Frontal cortex (tissue), 4 donors: Measurements from ENCODE around the gene SRP54. TPM values are rescaled to one million over a fixed set of nuclear protein-coding genes. Genes with fewer than 3 reads are reported as not detected.
A peak's percentile ranks its signal among the peaks of the same experiment; 100 is the strongest.
"Not testable (repeated sequence)": the region's sequence is repeated elsewhere in the genome, so short reads cannot be mapped to it uniquely, and the experiment has no call there.

Experiments used
- DNase-seq, 2 donors: peaks; one replicate each; pipeline ENCODE4 v3.0.0; 2012; ENCODE audit warnings: low spot score in 2 of 2
- FAIRE-seq: peaks from 2 replicates; lab custom pipeline; 2012; peaks lifted over from hg19 to GRCh38; lab: Jason Lieb, UNC
- total RNA-seq: library from RNA; depleted of rRNA; stranded (reverse); fragments of >200 nt; gene quantifications from one replicate; pipeline ENCODE4 v1.2.3, GENCODE V29; 2014
- donor health status: control.
- donor health status: control.
- donor health status: control.

The SRP54 gene
- 63.6 TPM for total RNA-seq

DNA sequence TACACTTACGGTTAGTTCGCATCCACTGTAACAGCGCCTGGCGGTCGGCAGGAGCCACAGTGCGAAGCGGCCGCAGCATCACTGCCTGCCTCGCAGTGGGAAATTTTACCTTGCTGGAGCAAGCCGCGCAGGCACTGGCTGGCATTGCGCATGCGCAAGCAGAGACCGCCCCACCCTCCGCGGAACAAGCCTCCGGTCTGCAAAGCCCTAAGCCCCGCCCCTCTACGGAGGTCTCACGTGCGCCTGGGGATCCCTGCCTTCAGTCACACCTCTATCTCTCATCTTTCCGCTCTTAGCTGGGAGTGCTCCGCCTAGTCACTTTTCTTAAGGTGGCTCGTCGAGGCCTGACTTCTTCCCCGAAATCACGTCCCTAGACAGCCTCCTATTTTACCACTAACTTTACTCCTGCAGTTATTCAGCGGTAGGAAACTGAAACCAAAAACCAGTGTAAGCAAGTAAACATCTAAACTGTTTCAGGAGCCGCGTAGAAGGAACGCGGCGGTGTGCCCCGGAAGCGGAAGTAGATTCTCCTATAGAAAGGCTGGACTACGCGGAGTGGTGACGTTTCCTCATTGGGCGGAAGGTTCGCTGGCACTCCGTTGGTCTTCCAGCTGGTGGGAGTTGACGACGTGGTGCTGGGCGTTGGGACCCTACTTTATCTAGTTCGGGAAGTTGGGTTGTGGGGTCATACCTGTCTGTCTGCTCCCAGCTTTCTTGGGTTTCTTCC lies at the start of gene SRP54:
TSS of gene SRP54 (plus strand) at position 572 of the 727 bp plus-strand sequence. CDS start 13,718 bp downstream, outside the sequence.
- FAIRE-seq (no peak), DNase-seq (peak; percentile 65 to 86)

DNA sequence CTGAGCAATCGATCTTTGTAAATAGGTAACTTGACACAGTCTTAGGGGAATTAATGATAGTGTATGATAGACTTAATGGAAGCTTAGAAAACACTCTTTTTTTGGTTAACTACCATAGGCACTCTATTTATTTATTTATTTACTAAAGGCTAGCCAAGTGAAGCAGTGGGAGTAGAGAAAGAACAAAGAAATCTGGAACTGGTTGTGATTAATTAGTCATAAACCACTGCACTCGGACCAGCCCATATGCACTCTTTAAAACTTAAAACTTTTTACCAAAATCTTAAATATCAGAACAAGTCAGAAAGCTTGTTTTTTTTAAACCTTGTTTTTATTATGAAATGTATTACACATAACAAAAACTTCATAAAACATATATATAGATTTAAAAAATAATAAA lies 49.5 kb upstream of the SRP54 start:
- FAIRE-seq (no peak), DNase-seq (no peak)

DNA sequence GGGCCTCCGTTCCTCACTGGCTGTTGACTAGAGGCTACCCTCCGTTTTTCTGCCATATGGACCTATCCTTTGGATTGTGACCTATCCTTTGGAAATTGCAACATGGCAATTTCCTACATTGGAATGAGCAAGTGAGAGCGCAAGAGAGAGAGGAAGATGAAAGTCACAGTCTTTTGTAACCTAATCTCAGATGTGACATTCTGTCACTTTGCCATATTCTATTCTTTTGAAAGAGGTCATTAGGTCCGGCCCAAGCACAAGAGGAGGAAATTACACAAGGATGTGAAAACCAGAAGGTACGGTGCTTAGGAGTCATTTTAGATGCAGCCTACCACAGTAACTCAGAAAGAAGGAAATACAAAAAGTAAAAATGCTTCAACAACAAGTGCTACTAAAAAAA lies 47.3 kb upstream of the SRP54 start:
- FAIRE-seq (no peak), DNase-seq (no peak)

DNA sequence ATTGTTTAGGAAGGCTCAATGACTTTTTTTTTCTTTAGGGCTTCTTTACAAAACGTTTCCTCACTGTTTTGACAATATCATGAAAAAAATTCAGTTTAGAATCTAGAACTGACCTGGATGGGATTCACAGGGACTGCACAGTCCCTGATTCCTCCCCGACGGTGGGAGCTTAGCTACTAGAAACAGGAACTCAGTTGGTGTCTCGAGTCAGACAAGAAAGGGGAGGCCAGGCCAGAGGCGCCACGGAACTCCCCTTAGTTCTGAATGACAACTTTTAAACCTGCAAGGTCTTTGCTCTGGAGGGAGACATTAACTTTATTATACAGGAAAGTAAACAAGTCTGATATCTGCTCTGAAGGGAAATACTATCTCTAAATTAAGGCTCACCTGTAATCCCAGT lies 45.4 kb upstream of the SRP54 start:
- FAIRE-seq = no peak
- DNase-seq = no peak

DNA sequence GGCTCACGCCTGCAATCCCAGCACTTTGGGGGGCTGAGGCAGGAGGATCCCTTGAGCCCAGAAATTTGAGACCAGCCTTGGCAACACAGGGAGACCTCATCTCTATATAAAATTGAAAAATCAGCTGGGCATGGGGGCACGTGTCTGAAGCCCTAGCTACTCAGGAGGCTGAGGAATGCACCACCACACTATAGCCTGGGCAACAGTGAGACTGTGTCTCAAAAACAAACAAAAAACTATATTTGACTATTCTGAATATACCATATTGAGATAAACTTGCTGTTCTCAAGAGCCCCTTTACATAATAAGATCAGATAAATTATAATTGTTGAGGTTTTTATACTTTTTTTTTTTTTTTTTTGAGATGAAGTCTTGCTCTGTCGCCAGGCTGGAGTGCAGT lies 44.9 kb upstream of the SRP54 start:
- FAIRE-seq = no peak
- DNase-seq = no peak

DNA sequence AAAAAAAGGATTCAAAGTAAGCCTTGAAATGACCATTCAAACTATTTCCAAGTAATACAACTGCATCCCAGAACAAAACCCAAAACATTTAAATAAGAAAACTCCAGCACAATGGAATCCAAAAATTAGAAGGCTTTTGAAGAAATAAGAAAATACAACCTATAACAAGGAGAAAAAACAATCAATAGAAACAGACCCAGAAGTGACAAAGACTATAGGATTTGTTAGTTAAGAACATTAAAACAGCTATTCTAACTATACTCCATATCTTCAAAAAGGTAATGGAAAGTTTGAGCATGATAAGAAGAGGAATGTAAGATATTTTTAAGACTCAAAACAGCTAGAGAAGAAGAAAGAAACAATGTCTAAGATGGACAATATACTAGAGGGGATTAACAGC lies 39.3 kb upstream of the SRP54 start:
- no peak for DNase-seq
- FAIRE-seq = no peak

DNA sequence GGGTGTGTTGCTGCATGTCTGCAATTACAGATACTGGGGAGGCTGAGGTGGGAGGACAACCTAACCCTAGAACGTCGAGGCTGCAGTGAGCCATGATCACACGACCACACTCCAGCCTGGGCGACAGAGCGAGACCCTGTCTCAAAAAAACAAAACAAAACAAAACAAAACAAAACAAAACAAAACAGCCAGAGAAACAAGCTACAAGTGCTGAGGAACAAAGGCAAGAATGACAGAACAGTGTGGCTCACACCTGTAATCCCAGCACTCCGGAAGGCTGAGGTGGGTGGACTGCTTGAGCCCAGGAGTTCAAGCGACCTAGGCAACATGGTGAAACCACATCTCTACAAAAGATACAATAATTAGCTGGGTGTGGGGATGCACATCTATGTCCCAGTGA lies 38.0 kb upstream of the SRP54 start:
- no peak for DNase-seq
- no peak for FAIRE-seq

DNA sequence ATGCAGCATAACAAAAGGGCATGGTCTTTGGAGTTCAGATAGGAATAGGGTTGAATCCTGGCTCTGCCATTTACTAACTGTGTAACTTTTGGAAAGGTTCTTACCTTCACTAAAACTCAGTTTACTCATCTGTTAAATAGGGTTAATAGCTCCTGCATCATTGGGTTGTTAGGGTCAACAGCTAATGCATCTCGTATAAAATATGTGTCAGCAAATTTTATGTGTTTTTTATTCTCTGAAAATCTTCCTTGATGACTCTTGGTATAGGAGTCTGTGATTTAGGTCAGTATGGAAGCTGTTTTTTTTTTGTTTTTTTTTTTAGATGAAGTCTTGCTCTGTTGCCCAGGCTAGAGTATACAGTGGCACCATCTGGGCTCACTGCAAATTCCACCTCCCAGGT lies 36.1 kb upstream of the SRP54 start:
- FAIRE-seq (no peak), DNase-seq (no peak)

DNA sequence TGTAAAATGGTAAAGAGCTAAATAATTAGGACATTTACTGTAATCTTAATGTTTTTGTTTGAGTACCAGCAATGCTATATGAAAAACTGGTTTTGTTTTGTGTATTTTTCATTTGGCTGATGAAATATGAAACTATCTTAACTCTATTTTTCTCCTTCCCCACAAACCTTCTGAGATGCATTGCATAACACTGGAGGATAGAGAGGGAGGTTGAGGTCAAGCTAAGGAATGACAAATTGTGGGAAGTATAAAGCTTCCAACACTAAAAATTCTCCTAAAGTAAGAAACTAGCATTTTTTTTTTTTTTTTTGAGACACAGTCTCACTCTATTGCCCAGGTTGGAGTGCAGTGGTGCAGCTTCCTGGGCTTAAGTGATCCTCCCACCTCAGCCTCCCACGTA lies 31.5 kb upstream of the SRP54 start:
- DNase-seq (no peak), FAIRE-seq (no peak)

DNA sequence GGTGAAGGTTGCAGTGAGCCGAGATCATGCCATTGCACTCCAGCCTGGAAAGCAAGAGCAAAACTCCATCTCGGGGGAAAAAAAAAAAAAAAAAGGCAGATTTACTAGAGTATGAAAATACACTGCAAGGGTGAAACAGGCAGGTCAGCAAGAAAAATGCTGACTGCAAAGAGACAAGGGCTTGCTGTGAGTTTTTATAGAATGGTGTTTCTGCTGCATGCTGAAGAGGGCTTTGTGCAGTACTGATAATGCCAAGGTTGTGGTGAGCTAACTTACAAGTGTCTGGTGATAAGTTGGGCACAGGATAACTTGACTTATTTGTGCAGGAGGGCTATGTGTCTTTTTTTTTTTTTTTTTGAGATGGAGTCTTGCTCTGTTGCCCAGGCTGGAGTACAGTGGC lies 25.9 kb upstream of the SRP54 start:
- FAIRE-seq = no peak

DNA sequence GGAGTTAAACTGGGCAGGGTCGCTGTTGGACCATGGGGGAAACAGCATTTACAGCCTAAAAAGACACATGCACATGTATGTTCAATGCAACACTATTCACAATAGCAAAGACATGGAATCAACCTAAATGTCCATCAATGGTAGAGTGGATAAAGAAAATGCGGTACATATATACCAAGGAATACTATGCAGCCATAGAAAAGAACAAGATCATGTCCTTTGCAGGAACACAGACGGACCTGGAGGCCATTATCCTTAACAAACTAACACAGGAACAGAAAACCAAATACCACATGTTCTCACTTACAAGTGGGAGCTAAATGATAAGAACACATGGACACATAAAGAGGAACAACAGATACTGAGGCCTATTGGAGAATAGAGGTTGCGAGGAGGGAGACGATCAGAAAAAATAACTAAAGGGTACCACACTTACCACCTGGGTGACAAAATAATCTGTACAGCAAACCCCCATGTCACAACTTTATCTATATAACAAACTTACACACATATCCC lies 25.0 kb upstream of the SRP54 start:
- no peak for FAIRE-seq

More for the DNA sequence above, 25.9 kb upstream of the SRP54 start:
- DNase-seq = no peak

DNA sequence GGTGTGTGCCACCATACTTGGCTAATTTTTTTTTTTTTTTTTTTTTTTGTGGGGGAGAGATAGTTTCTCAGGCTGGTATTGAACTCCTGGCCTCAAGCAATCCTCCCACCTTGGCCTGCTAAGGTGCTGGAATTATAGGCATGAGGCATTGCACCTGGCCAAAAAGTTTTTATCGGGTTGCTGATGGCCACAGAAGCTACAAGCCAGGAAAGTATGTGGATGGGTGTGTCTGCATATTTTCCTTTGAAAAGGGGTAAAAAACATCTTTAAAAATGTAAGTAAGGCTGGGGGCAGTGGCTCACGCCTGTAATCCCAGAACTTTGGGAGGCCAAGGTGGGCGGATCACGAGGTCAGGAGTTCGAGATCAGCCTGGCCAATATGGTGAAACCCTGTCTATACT lies 20.7 kb upstream of the SRP54 start:
- not testable (repeated sequence) for DNase-seq

More for the DNA sequence above, 25.0 kb upstream of the SRP54 start:
- no peak for DNase-seq

DNA sequence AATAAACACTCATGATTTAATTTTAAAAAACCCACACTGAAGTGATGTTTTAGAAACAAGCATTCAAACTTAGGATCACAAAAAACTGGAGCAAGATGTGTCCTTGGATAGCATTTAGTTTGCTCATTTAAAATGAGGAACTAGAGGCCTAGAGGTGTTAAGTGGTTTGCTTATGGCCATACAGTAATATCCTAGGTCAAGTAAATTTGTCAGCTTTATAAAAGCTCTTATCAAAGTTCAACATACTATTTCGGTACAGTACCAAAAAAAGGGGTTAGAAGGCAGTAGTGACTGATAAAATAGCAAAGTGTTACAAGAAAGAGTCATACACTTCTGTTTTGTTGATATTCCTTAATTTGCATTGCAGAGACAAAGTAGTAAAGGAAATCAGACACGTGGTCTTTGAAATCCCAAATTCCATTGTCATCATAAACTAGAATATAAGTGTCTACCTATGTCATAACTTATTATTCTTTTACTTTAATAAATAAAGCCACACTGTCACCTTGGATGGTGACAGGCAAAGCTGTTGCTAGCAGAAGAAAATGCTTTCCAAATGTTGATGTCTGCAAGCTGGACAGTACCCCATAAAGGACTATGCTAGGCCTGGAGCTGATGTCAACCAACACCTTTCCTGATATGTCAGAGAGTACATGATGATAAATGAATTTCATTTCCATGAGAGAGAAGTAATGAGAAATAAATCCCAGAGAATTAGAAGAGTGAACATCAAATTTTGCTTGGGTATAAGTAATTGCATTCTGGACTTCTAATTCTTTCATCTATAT lies 17.6 kb upstream of the SRP54 start:
- no peak for FAIRE-seq
- DNase-seq = no peak

More for the DNA sequence above, 20.7 kb upstream of the SRP54 start:
- not testable (repeated sequence) for FAIRE-seq

DNA sequence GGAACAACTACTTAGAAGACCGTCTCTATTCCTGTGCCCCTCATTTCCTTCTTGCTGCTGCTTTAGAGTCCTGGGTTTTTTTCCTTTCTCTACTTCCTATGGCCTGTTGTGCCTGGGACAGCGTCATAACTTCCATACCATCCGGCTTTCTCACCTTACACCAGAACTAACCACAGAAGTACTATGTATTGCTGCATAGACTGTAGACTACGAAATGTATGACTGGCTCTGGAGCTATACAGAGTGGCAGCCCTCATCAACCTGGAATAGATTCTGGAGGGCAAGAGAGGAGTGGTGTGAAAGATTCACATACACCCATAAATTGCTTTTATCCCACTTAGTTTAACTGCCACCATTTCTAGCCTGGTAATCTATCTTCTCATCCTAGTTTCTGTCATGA lies 16.9 kb upstream of the SRP54 start:
- FAIRE-seq = no peak

DNA sequence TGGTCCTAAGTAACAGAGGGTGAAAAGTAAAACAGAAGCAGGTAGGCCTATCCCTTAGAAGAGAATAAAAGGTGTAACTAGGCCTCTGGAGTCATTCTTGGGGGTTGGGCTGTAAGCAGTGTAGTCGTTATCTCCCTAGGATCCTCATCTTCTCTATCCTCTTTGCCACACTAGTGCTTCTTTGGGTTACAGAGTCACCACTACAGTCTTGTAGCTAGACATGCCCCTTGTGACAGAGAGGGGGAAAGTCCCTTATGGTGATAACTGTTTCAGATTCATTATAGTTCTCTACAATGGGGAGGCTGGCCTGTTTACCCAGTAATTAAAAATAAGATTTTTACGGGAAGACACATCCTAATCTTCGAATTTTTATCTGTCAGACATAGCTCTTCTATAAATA lies 16.4 kb upstream of the SRP54 start:
- FAIRE-seq (no peak), DNase-seq (no peak)

More for the DNA sequence above, 16.9 kb upstream of the SRP54 start:
- no peak for DNase-seq

DNA sequence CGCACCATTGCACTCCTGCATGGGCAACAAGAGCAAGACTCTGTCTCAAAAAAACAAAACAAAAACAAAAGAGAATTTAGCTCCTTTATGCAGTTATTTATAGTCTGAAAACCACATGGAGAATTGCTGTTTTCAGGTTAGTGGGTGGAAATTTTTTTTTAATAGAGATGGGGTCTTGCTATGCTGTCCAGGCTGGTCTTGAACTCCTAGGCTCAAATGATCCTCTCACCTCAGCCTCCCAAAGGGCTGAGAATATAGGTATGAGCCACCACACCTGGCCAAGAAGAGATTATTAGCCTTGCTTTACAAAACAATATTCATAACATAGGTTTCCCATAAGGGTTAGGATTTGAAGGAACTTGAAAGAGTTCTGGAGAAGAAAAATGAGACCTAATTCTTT lies 12.1 kb upstream of the SRP54 start:
- DNase-seq (no peak), FAIRE-seq (no peak)

DNA sequence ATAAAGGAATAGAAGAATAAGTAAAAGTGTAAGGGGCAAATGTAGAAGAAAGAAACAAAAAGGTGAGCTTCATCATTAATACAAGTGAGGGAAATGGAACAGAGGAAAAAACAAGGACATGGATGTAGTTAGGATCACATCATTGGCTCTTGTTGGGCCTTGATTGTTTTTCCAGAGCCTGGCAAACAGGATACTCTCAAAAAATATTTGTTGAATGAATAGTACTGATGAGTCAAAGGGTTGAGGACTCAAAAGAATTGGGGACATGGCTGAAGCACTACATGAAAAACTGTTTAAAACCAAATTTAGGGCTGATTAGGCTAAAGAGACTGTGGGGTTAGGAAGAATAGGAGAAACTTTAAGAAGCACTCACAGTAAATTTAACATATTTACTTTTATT lies 11.4 kb upstream of the SRP54 start:
- FAIRE-seq = no peak

DNA sequence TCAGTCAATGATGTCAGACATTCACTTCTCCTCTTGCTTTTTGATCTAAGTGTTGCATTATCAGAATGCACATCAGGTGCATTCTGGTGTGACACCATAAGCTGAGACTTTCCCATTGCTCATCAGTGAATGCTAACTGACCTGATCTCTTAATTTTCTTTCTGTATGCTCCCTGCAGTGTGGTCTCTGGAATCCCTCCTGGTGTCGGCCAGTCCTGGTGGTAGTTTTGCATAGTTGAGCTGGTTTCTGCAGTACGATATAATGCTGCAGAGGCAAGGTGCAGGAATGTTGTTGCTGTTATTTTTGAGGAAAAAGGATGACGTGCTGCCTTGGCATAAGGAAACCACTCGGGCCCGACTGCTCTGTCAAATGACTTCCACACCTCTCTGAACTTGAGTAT lies 11.0 kb upstream of the SRP54 start:
- FAIRE-seq = no peak
- DNase-seq = no peak

More for the DNA sequence above, 11.4 kb upstream of the SRP54 start:
- no peak for DNase-seq

DNA sequence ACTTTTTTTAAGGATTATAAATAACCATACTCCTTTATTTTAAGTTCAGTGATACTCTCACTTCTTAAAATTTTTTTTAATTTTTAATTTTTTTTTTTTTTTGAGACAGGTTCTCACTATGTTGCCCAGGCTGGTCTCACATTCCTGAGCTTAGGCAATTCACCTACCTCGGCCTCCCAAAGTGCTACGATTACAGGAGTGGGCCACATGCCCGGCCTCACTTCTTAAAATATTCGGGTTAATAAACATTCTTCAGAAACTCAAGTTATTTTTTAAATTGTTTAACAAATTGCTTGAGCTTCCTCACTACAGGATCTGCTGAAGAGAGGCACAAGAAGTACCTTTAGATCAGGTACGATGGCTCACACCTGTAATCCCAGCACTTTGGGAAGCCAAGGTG lies 4.3 kb upstream of the SRP54 start:
- no peak for FAIRE-seq

DNA sequence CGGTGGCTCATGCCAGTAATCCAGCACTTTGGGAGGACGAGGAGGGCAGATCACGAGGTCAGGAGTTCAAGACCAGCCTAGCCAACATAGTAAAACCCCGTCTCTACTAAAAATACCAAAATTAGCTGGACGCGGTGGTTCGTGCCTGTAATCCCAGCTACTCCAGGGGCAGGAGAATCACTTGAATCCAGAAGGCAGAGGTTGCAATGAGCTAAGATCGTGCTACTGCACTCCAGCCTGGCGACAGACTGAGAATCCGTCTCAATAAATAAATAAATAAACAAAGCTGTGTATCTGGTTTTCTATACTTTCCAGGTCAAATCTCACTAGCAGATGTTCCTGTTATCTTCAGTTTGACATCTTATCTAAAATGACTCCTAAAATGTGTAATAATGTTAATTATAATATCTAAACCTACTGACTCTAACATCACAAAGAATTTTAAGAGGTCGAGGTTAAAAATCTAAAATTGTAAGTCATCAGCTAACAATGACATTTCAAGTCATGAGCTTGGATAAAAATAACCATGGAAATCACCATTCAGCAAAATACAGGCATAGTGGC lies 2.4 kb upstream of the SRP54 start:
- no peak for DNase-seq
- FAIRE-seq = no peak

More for the DNA sequence above, 4.3 kb upstream of the SRP54 start:
- DNase-seq = no peak
